EL (cell line): ENCODE data around the gene TWF2.

Experiments
- DNase-seq: peaks from one replicate; pipeline ENCODE4 v3.0.0-alpha.2; 2016

Gene TWF2

GRCh38 chr3:52256622-52257021, 17.7 kb upstream of the TWF2 start:
- no peak for DNase-seq

- DNase-seq, result no peak
These were observed 17.2 kb upstream of the TWF2 start for GRCh38 chr3:52256159-52256558.

GRCh38 chr3:52254608-52255007, 15.7 kb upstream of the TWF2 start:
- DNase-seq, result no peak

GRCh38 chr3:52253314-52254304, 14.7 kb upstream of the TWF2 start:
- no peak for DNase-seq

GRCh38 chr3:52250122-52250521, 11.2 kb upstream of the TWF2 start:
- no peak for DNase-seq

- DNase-seq, result no peak
These were observed 10.7 kb upstream of the TWF2 start for GRCh38 chr3:52249683-52250082.

GRCh38 chr3:52248816-52249547, 10.0 kb upstream of the TWF2 start:
- DNase-seq, result no peak

- no peak for DNase-seq
These were observed 9.2 kb upstream of the TWF2 start for GRCh38 chr3:52248165-52248541.

GRCh38 chr3:52247409-52248164, 8.6 kb upstream of the TWF2 start:
- DNase-seq, result no peak

GRCh38 chr3:52246728-52247408, 7.9 kb upstream of the TWF2 start:
- no peak for DNase-seq

- no peak for DNase-seq
These were observed 7.3 kb upstream of the TWF2 start for GRCh38 chr3:52246264-52246620.

- DNase-seq, result peak; percentile 69
These were observed 6.6 kb upstream of the TWF2 start, which contains the start of gene PPM1M for GRCh38 chr3:52245322-52246263. Gene PPM1M, plus strand, starts transcription at chr3:52245759. Its CDS starts 66 bp downstream, at chr3:52245825.

GRCh38 chr3:52243791-52244628, 5.1 kb upstream of the TWF2 start:
- DNase-seq, result peak; percentile 89

- no peak for DNase-seq
These were observed 3.1 kb upstream of the TWF2 start for GRCh38 chr3:52242039-52242438.

GRCh38 chr3:52240886-52241370, 2.0 kb upstream of the TWF2 start:
- no peak for DNase-seq

GRCh38 chr3:52240059-52240885, 1.3 kb upstream of the TWF2 start:
- peak; percentile 85 for DNase-seq

GRCh38 chr3:52238193-52238760, 681 bp downstream of the TWF2 start:
- no peak for DNase-seq

GRCh38 chr3:52237657-52238172, 1.2 kb downstream of the TWF2 start:
- peak; percentile 93 for DNase-seq
